Keratinocyte (primary cell): ENCODE data around the gene PLXDC2.

Experiments used
- EZH2 ChIP-seq: IDR thresholded peaks from one replicate; pipeline ENCODE4 v1.6.1; 2012; ENCODE audit warnings: inconsistent platforms, mild to moderate bottlenecking, low read length, moderate library complexity
- TF ChIP-seq, protein P1 (sequence below), 3 experiments: IDR thresholded peaks in 1 of 3; conservative IDR thresholded peaks in 1 of 3; optimal IDR thresholded peaks in 1 of 3; 2 replicates in 2 of 3; 3 replicates in 1 of 3; pipeline versions ENCODE3 to v1.5.1; 2011; ENCODE audit warnings: low read length in 3 of 3, mild to moderate bottlenecking in 3 of 3, moderate library complexity in 2 of 3, control low read depth in 1 of 3, inconsistent platforms in 1 of 3; ENCODE audit not compliant: insufficient read depth in 2 of 3; ENCODE audit errors: extremely low read depth in 1 of 3

DNA sequence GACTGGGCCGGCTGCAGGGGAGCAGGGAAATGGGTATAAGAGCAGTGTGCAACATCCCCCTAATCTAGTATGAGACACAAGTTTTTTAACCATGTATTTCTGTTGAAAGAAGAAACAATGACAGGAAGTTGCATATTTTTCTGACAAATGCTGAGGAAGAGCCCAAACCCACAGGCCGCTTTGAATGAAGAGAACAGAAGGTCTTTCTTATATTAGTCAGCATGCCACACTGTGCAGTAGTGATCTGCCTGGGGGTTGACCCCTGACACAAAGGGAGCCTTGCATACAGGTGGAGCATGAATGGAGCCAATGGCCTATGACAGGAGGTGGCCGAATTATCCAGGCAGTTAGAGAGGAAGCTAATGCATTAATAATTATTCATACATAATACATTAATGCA, 518.3 kb downstream of the PLXDC2 start:
- TF ChIP-seq, protein P1, sequence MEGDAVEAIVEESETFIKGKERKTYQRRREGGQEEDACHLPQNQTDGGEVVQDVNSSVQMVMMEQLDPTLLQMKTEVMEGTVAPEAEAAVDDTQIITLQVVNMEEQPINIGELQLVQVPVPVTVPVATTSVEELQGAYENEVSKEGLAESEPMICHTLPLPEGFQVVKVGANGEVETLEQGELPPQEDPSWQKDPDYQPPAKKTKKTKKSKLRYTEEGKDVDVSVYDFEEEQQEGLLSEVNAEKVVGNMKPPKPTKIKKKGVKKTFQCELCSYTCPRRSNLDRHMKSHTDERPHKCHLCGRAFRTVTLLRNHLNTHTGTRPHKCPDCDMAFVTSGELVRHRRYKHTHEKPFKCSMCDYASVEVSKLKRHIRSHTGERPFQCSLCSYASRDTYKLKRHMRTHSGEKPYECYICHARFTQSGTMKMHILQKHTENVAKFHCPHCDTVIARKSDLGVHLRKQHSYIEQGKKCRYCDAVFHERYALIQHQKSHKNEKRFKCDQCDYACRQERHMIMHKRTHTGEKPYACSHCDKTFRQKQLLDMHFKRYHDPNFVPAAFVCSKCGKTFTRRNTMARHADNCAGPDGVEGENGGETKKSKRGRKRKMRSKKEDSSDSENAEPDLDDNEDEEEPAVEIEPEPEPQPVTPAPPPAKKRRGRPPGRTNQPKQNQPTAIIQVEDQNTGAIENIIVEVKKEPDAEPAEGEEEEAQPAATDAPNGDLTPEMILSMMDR (optimal IDR thresholded peaks at IDR 0.05 in 1 of 3, IDR thresholded peaks at IDR 0.05 in 1 of 3, conservative IDR thresholded peaks at IDR 0.05 in 1 of 3; ENCODE audit: extremely low read depth in 1 of 3, insufficient read depth in 2 of 3, low read length in 3 of 3) = no peak
- no peak for TF ChIP-seq EZH2
